Measurements from ENCODE around the gene TRIP4.

GRCh38 chr15:64348455-64348854 lies 39.2 kb upstream of the TRIP4 start:
- TF ChIP-seq CTCF (IDR thresholded peaks at IDR 0.05; ENCODE audit: low read length): no peak
- no peak for TF ChIP-seq EZH2 (IDR thresholded peaks at IDR 0.05; ENCODE audit: borderline replicate concordance, low read length)
